HCT116 (cell line): Measurements from ENCODE around the gene HES5. TPM values are rescaled to one million over a fixed set of nuclear protein-coding genes. Genes with fewer than 3 reads are reported as not detected.
"Not testable (repeated sequence)": the region's sequence is repeated elsewhere in the genome, so short reads cannot be mapped to it uniquely, and the experiment has no call there.

ENCODE experiments used
- ATAC-seq: fragments of 200-7000 bp; cut with Tn5 transposase; 2 replicates; pipeline ENCODE4 v1.9.1; 2020; ENCODE audit warnings: mild to moderate bottlenecking, moderate library complexity
- BruUV-seq: library from RNA; stranded (reverse); fragments of 400-500 nt; replicated peaks from 2 replicates; lab custom pipeline; 2021; lab: Mats Ljungman, UMichigan
- CTCF ChIA-PET: fragments of 300-600 bp; sonication (Branson Sonifier 250); formaldehyde crosslinking; loops from one replicate; lab custom pipeline; 2021; ENCODE audit warnings: antibody characterized with exemption; lab: Charles Lee
- POLR2A ChIA-PET: fragments of 300-600, 350-600 bp; sonication (Branson Sonifier 250); formaldehyde crosslinking; loops from one replicate; lab custom pipeline; 2021; ENCODE audit warnings: antibody characterized with exemption; lab: Charles Lee
- RAD21 ChIA-PET, 2 experiments: fragments of 300-600 bp; sonication (Branson Sonifier 250); formaldehyde crosslinking; loops; one replicate each; lab custom pipeline; 2023; ENCODE audit warnings: low total read pairs in 2 of 2; ENCODE audit not compliant: uncharacterized antibody in 2 of 2, unreplicated experiment in 2 of 2, low non-redundant PET in 1 of 2; lab: Charles Lee
- DNase-seq: peaks from one replicate; pipeline ENCODE4 v3.0.0-alpha.2; 2010; ENCODE audit warnings: low read depth, low spot score
- H2AFZ ChIP-seq: fragments of 200-600 bp; shearing (Covaris generic), sonication (generic); 2 replicates; pipeline ENCODE4 v1.6.1; 2017; ENCODE audit warnings: low read depth, mixed run types, mixed read lengths, antibody characterized with exemption, low read length; ENCODE audit not compliant: poor library complexity, severe bottlenecking
- H3K27ac ChIP-seq: 2 replicates; pipeline ENCODE4 v1.5.1; 2012; ENCODE audit warnings: low read depth, low read length
- H3K27me3 ChIP-seq: fragments of 200-600 bp; sonication (generic); 2 replicates; pipeline ENCODE4 v1.6.1; 2016; ENCODE audit warnings: mixed run types, low read length, mixed read lengths; ENCODE audit not compliant: insufficient read depth
- H3K36me3 ChIP-seq, 2 experiments: fragments of 200-500 bp in 1 of 2; fragments of 200-600 bp in 1 of 2; sonication (Bioruptor generic) in 1 of 2; sonication (generic) in 1 of 2; 2 replicates each; pipeline versions ENCODE4 v1.5.1 to v1.6.1; 2014 to 2016; ENCODE audit warnings: low read length in 2 of 2, inconsistent platforms in 1 of 2, mixed read lengths in 1 of 2, mixed run types in 1 of 2; ENCODE audit not compliant: insufficient read depth in 2 of 2, control insufficient read depth in 1 of 2
- H3K4me1 ChIP-seq, 2 experiments: fragments of 200-600 bp in 1 of 2; sonication (generic) in 1 of 2; 2 replicates each; pipeline versions ENCODE4 v1.5.1 to v1.6.1; 2012 to 2017; ENCODE audit warnings: low read length in 2 of 2, inconsistent platforms in 1 of 2, mild to moderate bottlenecking in 1 of 2, mixed read lengths in 1 of 2, mixed run types in 1 of 2, moderate library complexity in 1 of 2; ENCODE audit not compliant: insufficient read depth in 2 of 2, control insufficient read depth in 1 of 2
- H3K4me2 ChIP-seq: fragments of 200-600 bp; sonication (generic); 2 replicates; pipeline ENCODE4 v1.6.1; 2017; ENCODE audit warnings: mixed run types, low read length, mixed read lengths
- H3K4me3 ChIP-seq, 2 experiments: fragments of 200-600 bp in 1 of 2; sonication (generic) in 1 of 2; replicated peaks in 1 of 2; 2 replicates each; pipeline ENCODE4 v1.5.1; 2011 to 2016; ENCODE audit warnings: low read length in 2 of 2, control low read depth in 1 of 2, low read depth in 1 of 2, mild to moderate bottlenecking in 1 of 2, mixed read lengths in 1 of 2, mixed run types in 1 of 2
- H3K79me2 ChIP-seq: fragments of 200-600 bp; sonication (generic); 2 replicates; pipeline ENCODE4 v1.6.1; 2017; ENCODE audit warnings: mild to moderate bottlenecking, mixed run types, low read length, moderate library complexity, mixed read lengths; ENCODE audit not compliant: insufficient read depth
- H3K9ac ChIP-seq: fragments of 200-600 bp; sonication (generic); 2 replicates; pipeline ENCODE4 v1.6.1; 2016; ENCODE audit warnings: low read length, mixed read lengths
- H3K9me2 ChIP-seq: fragments of 200-600 bp; sonication (generic), shearing (Covaris generic); 2 replicates; pipeline ENCODE4 v1.6.1; 2017; ENCODE audit warnings: mixed run types, mild to moderate bottlenecking, moderate library complexity; ENCODE audit not compliant: insufficient read depth
- H3K9me3 ChIP-seq, 2 experiments: fragments of 200-500 bp in 1 of 2; fragments of 200-600 bp in 1 of 2; sonication (Bioruptor generic) in 1 of 2; sonication (generic) in 1 of 2; 2 replicates each; pipeline ENCODE4 v1.6.1; 2014 to 2017; ENCODE audit warnings: low read length in 2 of 2, mixed read lengths in 2 of 2, inconsistent platforms in 1 of 2, low read depth in 1 of 2, mild to moderate bottlenecking in 1 of 2, mixed run types in 1 of 2, moderate library complexity in 1 of 2; ENCODE audit not compliant: control insufficient read depth in 1 of 2, insufficient read depth in 1 of 2
- H4K20me1 ChIP-seq: fragments of 200-600 bp; sonication (generic), shearing (Covaris generic); 2 replicates; pipeline ENCODE4 v1.6.1; 2017; ENCODE audit warnings: mixed run types, mild to moderate bottlenecking, moderate library complexity; ENCODE audit not compliant: insufficient read depth
- CBX3 ChIP-seq: IDR thresholded peaks from 2 replicates; pipeline ENCODE4 v1.6.1; 2012; ENCODE audit warnings: low read depth
- EGR1 ChIP-seq: IDR thresholded peaks from 2 replicates; pipeline ENCODE4 v1.6.1; 2012; ENCODE audit warnings: low read depth
- ELF1 ChIP-seq: IDR thresholded peaks from 2 replicates; pipeline ENCODE4 v1.6.1; 2012; ENCODE audit warnings: low read depth, borderline replicate concordance
- EZH2 ChIP-seq: fragments of 200-600 bp; sonication (generic); IDR thresholded peaks from 2 replicates; pipeline ENCODE4 v1.6.1; 2017; ENCODE audit warnings: antibody characterized with exemption, mixed run types
- EZH2phosphoT487 ChIP-seq: fragments of 200-600 bp; IDR thresholded peaks from 2 replicates; pipeline ENCODE4 v1.6.1; 2018; ENCODE audit warnings: antibody characterized with exemption, borderline replicate concordance
- MAX ChIP-seq: IDR thresholded peaks from 2 replicates; pipeline ENCODE4 v1.6.1; 2012
- POLR2AphosphoS5 ChIP-seq: IDR thresholded peaks from 2 replicates; pipeline ENCODE4 v1.6.1; 2011; ENCODE audit warnings: mild to moderate bottlenecking, low read depth, low read length, moderate library complexity
- REST ChIP-seq: IDR thresholded peaks from 2 replicates; pipeline ENCODE4 v1.6.1; 2012; ENCODE audit warnings: low read depth
- SIN3A ChIP-seq: IDR thresholded peaks from 2 replicates; pipeline ENCODE4 v1.6.1; 2012; ENCODE audit warnings: low read depth
- SP1 ChIP-seq: IDR thresholded peaks from 2 replicates; pipeline ENCODE4 v1.6.1; 2012; ENCODE audit warnings: low read depth
- TCF7L2 ChIP-seq: IDR thresholded peaks from 2 replicates; pipeline ENCODE4 v1.7.0; 2011; ENCODE audit warnings: borderline replicate concordance, inconsistent platforms; ENCODE audit not compliant: insufficient read depth, insufficient read length; ENCODE audit errors: extremely low read depth
- ZBTB33 ChIP-seq: IDR thresholded peaks from 2 replicates; pipeline ENCODE4 v1.6.1; 2011; ENCODE audit warnings: mild to moderate bottlenecking, low read length, moderate library complexity; ENCODE audit not compliant: insufficient replicate concordance; ENCODE audit errors: extremely low read depth
- ZNF274 ChIP-seq: fragments of 200-500 bp; sonication (Bioruptor generic); IDR thresholded peaks from 2 replicates; pipeline ENCODE4 v1.6.1; 2014; ENCODE audit warnings: mild to moderate bottlenecking, low read depth, low read length, inconsistent platforms
- intact Hi-C: fragments of 100-400 bp; cut with micrococcal nuclease; formaldehyde crosslinking; loops from 2 replicates; pipeline ENCODE4 v1.10.0; 2022
- total RNA-seq: library from RNA; stranded (reverse); gene quantifications from one replicate; pipeline ENCODE4 v1.2.1, GENCODE V29; 2021; ENCODE audit not compliant: unreplicated experiment

The HES5 gene
- total RNA-seq, 1 experiment from 2014 or later: not detected

- ChIA-PET RAD21 (no interaction called here), CTCF (no interaction called here)
- no peak for ATAC-seq
- intact Hi-C loops: no loop called here
- Histone ChIP-seq H3K9me3 (no peaks in the 10 kb centered on the region; a peak in 1 of 4 replicates), H3K4me1 (no peaks in the 10 kb centered on the region), H3K27me3 (no peaks in the 10 kb centered on the region), H3K9ac (no peak overlapping the region), H2AFZ (no peak overlapping the region), H3K27ac (no peak overlapping the region), H3K4me3 (no peak overlapping the region), H4K20me1 (no peaks in the 10 kb centered on the region), H3K9me2 (no peaks in the 10 kb centered on the region)
- TF ChIP-seq EGR1 (no peak), EZH2phosphoT487 (no peak), TCF7L2 (no peak), ELF1 (no peak), SP1 (no peak), CBX3 (no peak), SIN3A (no peak), EZH2 (no peak), REST (no peak), POLR2AphosphoS5 (no peak), MAX (no peak), ZNF274 (no peak), ZBTB33 (no peak)
- TF ChIP-seq, all 23 proteins: peak for 0
- Histone ChIP-seq H3K36me3 (no peaks in the 10 kb centered on the region), H3K4me2 (no peak overlapping the region), H3K79me2 (no peaks in the 10 kb centered on the region)
- POLR2A ChIA-PET: no interaction called here
- no peak for DNase-seq
- BruUV-seq: no TSS peak
Measured at GRCh38 chr1:2570332-2570731, 40.3 kb upstream of the HES5 start.

- H3K36me3 ChIP-seq, H3K9me2 ChIP-seq, H3K9ac ChIP-seq, BruUV-seq, CTCF ChIA-PET, ATAC-seq, H2AFZ ChIP-seq, H4K20me1 ChIP-seq, H3K27me3 ChIP-seq, H3K9me3 ChIP-seq, H3K27ac ChIP-seq, H3K4me3 ChIP-seq, H3K4me2 ChIP-seq, H3K4me1 ChIP-seq, H3K79me2 ChIP-seq, DNase-seq, POLR2A ChIA-PET, intact Hi-C loops, RAD21 ChIA-PET: not testable (repeated sequence)
Measured at GRCh38 chr1:2569703-2570102, 39.6 kb upstream of the HES5 start.
